AG04449 (cell line): ENCODE measurements around the gene ROBO2.

Experiments
- CTCF ChIA-PET: fragments of 350-600 bp; formaldehyde crosslinking; extraction: SDS; loops from one replicate; lab custom pipeline; 2021; ENCODE audit warnings: antibody characterized with exemption; lab: Yijun Ruan, JAX
- POLR2A ChIA-PET: fragments of 400-600, 350-600 bp; formaldehyde crosslinking; extraction: SDS; loops from one replicate; lab custom pipeline; 2020; ENCODE audit warnings: antibody characterized with exemption, inconsistent platforms; lab: Yijun Ruan, JAX
- DNase-seq: peaks from one replicate; pipeline ENCODE4 v3.0.0-alpha.2; 2010; ENCODE audit warnings: low read depth, low spot score
- H3K4me3 ChIP-seq: 2 replicates; pipeline ENCODE4 v1.5.1; 2011; ENCODE audit warnings: low read depth, mild to moderate bottlenecking, control low read depth, low read length
- TF ChIP-seq, protein P1 (sequence below): IDR thresholded peaks from one replicate; pipeline ENCODE4 v1.5.1; 2011; ENCODE audit warnings: mild to moderate bottlenecking, moderate library complexity, low read length, control low read depth, inconsistent platforms; ENCODE audit not compliant: insufficient read depth; ENCODE audit errors: missing control alignments

Gene ROBO2

DNA sequence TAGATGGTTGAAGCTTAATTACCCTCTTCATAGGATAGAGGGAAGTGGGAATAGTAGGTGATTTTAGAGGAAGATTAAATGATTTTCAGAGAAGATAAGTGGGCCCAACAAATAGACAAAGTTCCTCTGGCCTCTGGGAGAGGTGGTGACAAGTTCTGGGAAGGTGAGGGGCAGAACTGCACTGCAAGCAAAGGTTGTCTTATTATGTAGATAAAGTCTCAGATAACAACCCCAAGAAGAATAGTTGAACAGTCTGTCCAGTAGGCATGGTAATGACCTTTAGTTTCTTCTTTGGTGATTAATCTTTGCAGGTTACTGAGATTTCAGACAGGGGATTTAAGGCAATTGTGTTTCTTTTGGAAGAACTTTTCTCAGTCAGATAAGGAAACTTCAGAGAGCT is 439.1 kb downstream of the ROBO2 start:
- ChIA-PET CTCF (no interaction called here), POLR2A (no interaction called here)
- TF ChIP-seq, protein P1, sequence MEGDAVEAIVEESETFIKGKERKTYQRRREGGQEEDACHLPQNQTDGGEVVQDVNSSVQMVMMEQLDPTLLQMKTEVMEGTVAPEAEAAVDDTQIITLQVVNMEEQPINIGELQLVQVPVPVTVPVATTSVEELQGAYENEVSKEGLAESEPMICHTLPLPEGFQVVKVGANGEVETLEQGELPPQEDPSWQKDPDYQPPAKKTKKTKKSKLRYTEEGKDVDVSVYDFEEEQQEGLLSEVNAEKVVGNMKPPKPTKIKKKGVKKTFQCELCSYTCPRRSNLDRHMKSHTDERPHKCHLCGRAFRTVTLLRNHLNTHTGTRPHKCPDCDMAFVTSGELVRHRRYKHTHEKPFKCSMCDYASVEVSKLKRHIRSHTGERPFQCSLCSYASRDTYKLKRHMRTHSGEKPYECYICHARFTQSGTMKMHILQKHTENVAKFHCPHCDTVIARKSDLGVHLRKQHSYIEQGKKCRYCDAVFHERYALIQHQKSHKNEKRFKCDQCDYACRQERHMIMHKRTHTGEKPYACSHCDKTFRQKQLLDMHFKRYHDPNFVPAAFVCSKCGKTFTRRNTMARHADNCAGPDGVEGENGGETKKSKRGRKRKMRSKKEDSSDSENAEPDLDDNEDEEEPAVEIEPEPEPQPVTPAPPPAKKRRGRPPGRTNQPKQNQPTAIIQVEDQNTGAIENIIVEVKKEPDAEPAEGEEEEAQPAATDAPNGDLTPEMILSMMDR, result no peak
- DNase-seq, result no peak
- no peak overlapping the region for H3K4me3 ChIP-seq

DNA sequence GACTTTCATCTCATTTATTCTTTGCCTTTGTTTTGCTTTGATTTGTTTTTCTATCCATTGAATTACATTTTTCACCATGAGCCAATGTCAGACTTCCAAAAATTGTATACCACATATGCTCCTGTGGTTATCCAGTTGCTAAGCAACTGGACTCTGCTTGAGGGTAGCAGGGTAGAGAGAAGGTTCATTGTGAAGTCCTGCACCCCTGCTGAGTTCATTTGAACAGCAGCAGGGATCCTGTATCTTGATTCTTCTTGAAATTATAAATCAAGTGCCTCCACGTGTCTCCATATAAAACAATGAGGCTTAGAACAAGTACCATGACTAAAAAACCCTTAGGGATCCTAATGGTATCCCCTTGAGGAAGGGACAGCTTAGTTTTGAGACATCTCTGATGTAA is 449.3 kb downstream of the ROBO2 start:
- ChIA-PET CTCF (no interaction called here), POLR2A (no interaction called here)
- no peak for DNase-seq
- TF ChIP-seq, protein P1, result no peak
- H3K4me3 ChIP-seq, result no peak overlapping the region

DNA sequence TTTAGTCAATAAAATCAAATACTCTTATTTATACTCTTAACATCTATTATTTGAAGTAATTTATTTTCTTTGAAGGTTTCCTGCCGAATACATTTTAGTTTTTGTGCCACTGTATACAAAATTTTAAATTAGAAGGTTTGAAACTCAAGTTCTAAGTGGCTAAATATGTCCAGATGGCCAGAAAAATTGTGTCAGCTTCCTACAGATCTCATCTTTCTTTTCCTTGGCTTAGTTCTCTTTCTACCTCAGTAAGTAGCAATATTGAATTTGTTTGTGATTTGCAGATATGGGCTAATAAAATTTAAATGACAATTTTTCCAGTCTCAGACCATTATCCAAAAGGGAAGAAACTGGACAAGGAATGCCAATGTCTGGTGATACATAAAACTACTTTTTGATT is 452.1 kb downstream of the ROBO2 start:
- ChIA-PET POLR2A (no interaction called here), CTCF (no interaction called here)
- no peak for DNase-seq
- TF ChIP-seq, protein P1, result no peak
- H3K4me3 ChIP-seq, result no peak overlapping the region

DNA sequence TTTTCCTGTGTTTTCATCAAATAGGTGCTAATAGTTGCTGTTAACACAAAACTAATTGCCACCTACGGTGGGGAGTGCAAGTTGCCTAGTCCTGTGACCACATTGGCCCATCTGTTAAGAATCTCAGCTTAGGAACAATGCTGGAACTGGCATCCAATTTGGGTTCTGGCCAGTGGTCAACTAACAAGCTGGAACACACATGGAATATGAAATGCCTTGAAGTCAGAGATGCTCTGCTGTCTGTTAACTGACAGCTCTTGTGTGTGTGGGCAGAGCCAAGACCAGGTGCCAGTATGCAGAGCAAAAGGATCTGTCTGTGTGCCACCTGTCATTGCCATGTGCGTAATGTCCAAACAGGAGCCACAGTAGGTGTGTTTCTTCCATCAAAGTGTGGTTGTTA is 460.8 kb downstream of the ROBO2 start:
- no peak overlapping the region for H3K4me3 ChIP-seq
- TF ChIP-seq, protein P1, result no peak
- ChIA-PET POLR2A (no interaction called here), CTCF (no interaction called here)
- DNase-seq, result no peak

DNA sequence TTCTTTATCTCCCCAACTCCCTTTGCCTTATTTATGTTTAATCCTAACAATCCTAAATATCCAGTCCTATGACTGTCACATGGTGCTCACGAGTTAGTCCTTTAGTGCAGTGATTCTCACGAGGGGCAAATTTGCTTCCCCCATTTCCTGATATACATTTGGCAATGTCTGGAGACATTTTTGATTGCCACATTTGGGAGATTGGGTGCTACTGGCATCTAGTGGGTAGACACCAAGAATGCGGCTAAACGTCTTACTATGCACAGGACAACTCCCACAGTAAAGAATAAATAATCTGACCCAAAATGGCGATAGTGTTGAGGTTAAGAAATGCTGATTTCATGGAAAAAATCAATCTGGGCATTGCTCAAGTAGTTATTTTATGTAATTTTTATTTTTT is 466.5 kb downstream of the ROBO2 start:
- H3K4me3 ChIP-seq, result no peak overlapping the region
- CTCF ChIA-PET, result no interaction called here
- TF ChIP-seq, protein P1, result no peak
- POLR2A ChIA-PET, result no interaction called here
- DNase-seq, result no peak

DNA sequence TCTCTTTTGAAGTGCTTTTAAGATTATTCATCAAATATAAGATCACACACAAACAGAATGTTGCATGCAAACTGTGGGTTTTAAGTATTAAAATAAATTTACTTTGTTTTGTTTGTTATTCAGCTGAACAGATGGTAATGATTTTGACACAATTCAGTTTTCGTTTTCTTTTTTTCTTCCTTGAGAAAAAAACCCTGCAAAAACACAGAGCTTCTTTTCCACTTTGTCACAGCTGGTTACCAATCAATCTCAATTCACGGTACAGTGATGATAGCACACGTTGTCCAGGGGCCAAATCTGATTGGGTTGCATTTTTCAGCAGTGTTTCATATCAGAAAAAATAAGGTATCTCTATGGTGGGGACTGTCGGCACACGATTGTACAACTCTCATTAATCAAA is 473.6 kb downstream of the ROBO2 start:
- POLR2A ChIA-PET, result no interaction called here
- CTCF ChIA-PET, result no interaction called here
- H3K4me3 ChIP-seq, result no peak overlapping the region
- no peak for DNase-seq
- TF ChIP-seq, protein P1, result no peak

DNA sequence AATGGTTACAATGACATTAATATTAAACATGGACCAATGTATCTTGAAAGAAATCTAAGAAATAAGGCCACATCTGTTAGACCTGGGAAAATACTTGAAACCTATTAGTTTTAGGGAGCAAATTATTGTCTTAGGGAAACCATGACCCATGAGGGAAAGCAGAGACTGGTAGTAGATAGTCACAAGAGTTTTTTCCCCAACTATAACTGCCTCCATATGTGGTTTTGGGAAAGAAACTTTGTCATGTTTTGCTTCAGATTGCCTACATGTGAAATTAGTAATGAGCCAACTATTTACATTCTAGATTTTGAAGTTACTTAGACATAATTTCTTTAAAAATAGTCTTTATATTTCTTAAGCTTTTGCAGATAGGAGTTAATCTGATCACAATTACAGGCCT is 474.9 kb downstream of the ROBO2 start:
- TF ChIP-seq, protein P1, result no peak
- ChIA-PET POLR2A (no interaction called here), CTCF (no interaction called here)
- no peak for DNase-seq
- H3K4me3 ChIP-seq, result no peak overlapping the region
